ENCODE results near the gene FOXO3. TPM values are rescaled to one million over a fixed set of nuclear protein-coding genes. Genes with fewer than 3 reads are reported as not detected.
A peak's percentile ranks its signal among the peaks of the same experiment; 100 is the strongest.

The FOXO3 gene
- total RNA-seq, 4 donors from 2014 or later = 146 to 200 (median 166) TPM

DNA sequence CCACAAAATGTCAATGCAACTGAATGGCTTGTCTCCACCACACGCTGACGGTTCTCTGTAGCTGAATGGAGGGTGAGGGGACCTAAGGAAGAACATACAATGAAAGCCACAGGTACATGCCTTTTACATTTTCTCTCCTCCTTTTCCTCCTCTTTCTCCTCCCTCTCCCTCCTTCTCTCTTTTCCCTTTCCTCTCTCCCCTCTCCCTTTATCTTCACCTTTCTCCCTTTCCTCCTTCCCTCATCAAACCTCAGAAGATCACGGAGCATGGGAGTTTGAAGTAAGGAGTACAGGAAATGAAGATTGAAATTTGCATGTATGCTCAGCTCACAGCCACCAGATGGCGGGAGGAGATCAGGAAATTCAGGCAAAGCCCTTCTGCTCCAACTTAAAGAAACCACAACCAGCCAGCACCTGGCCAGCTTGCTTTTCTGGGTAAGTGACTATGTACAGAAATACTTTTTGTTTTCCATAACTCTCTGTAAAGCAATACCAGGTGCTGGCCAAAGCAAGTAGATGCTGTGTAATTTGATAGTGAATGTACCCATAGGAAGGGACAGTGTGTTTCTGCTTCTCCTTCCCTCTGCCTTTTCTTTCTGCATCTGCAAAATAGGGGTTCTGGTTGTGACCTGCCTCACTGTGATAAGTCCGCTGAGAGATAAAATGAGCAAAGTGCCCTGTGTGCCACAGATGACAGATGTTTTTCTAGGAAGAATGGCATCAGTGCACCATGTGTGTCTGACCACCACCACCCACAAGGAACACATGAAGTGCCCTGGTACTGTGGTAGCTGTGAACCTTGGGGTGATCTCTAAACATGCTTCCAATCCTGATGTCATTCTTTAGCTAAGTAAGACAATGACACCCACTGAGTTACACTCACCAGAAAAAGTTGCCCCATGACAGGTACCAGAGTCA, 18.6 kb upstream of the FOXO3 start:
- H3K4me3 ChIP-seq = no peak overlapping the region
- H3K36me3 ChIP-seq = no peaks in the 10 kb centered on the region
- H3K4me1 ChIP-seq = peaks cover 0 to 8% (median 2%) of the 10 kb centered on the region in 4 donors
- H3K27me3 ChIP-seq = no peaks in the 10 kb centered on the region
- no peak overlapping the region for H3K27ac ChIP-seq
- TF ChIP-seq POLR2A (IDR thresholded peaks at IDR 0.05) (no peak), EP300 (IDR thresholded peaks at IDR 0.05) (peak in 1 of 2 donors; percentile 48)
- TF ChIP-seq, protein P1, sequence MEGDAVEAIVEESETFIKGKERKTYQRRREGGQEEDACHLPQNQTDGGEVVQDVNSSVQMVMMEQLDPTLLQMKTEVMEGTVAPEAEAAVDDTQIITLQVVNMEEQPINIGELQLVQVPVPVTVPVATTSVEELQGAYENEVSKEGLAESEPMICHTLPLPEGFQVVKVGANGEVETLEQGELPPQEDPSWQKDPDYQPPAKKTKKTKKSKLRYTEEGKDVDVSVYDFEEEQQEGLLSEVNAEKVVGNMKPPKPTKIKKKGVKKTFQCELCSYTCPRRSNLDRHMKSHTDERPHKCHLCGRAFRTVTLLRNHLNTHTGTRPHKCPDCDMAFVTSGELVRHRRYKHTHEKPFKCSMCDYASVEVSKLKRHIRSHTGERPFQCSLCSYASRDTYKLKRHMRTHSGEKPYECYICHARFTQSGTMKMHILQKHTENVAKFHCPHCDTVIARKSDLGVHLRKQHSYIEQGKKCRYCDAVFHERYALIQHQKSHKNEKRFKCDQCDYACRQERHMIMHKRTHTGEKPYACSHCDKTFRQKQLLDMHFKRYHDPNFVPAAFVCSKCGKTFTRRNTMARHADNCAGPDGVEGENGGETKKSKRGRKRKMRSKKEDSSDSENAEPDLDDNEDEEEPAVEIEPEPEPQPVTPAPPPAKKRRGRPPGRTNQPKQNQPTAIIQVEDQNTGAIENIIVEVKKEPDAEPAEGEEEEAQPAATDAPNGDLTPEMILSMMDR (IDR thresholded peaks at IDR 0.05) = peak; percentile 74 to 95 (median 80)
- DNase-seq (ENCODE audit: low spot score in 2 of 2) = peak; percentile 30 to 68
- peaks cover 0 to 10% (median 0%) of the 10 kb centered on the region in 4 donors for H3K9me3 ChIP-seq
- WGBS, 2 donors = 17 to 21% methylated on average over 5 of the region's 5 CpGs

DNA sequence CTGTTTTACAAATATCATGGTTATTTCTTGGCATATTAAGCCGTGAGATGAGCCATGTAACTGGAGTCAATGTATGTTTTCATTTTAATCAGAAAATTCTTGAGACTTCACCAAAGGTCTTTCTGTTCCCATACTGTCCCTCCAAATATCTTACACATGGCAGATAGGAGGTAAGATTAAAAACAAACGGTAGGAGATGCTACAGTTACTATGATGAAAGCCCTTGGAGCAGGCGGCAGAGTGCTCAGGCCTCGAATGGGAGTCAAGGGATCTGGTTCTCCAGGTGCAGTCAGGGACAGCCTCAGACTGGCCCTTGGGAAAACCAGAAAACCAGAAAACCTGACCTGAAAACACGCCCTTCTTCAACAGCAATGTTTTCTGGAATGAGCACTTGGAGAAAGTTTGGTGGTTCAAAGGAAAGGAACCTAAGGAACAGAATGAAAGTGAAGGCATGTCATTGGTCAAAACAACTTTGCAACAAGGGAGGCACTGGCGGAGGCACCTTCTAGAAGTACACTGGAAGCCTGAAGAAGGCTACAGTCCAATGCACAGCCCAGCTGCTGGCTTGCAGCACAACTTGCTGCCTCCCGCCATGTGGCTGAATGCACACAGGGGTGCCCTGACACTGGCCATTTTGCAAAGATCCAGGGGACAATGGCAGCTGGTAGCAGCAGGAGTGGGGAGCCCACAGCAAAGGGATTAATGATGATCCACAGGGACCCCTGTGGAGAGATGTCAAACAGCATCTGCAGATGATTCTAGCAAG, 17.4 kb upstream of the FOXO3 start:
- WGBS, 2 donors = 78 to 84% methylated on average over 7 of the region's 7 CpGs
- no peak for DNase-seq (ENCODE audit: low spot score in 2 of 2)
- TF ChIP-seq POLR2A (IDR thresholded peaks at IDR 0.05) = no peak
- TF ChIP-seq, protein P1 (IDR thresholded peaks at IDR 0.05) = no peak
- no peak for TF ChIP-seq EP300 (IDR thresholded peaks at IDR 0.05)

DNA sequence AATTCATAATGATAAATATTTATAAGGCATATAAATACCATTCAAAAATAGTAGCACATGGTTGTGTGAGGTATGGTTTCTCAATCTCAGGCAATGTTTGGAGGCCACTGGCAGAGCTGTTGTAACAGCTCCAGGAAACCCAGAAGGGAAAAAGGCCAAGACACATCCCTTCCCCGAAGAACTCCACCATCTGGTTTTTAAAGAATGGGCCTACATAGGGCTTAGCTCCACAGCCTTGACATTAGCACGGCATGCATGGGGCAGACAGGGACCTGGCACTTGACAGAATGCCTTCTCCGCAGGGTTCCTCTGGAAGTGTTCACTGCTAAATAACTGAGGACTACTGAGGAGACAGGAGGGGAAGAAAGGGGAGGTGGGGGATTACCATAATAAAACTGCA, 16.1 kb upstream of the FOXO3 start:
- Histone ChIP-seq H3K36me3 (no peaks in the 10 kb centered on the region), H3K4me1 (peaks cover 0 to 9% (median 2%) of the 10 kb centered on the region in 4 donors), H3K4me3 (no peak overlapping the region), H3K27me3 (no peaks in the 10 kb centered on the region), H3K9me3 (peaks cover 0 to 8% (median 0%) of the 10 kb centered on the region in 4 donors), H3K27ac (no peak overlapping the region)
- WGBS, 2 donors = 67 to 69% methylated on average over 3 of the region's 3 CpGs
- DNase-seq (ENCODE audit: low spot score in 2 of 2) = no peak
- no peak for TF ChIP-seq POLR2A (IDR thresholded peaks at IDR 0.05)

More for the DNA sequence above, 17.4 kb upstream of the FOXO3 start:
- H3K4me1 ChIP-seq = peaks cover 0 to 8% (median 2%) of the 10 kb centered on the region in 4 donors
- H3K27ac ChIP-seq = no peak overlapping the region
- H3K4me3 ChIP-seq = no peak overlapping the region
- H3K27me3 ChIP-seq = no peaks in the 10 kb centered on the region
- H3K9me3 ChIP-seq = peaks cover 0 to 10% (median 0%) of the 10 kb centered on the region in 4 donors
- H3K36me3 ChIP-seq = no peaks in the 10 kb centered on the region

DNA sequence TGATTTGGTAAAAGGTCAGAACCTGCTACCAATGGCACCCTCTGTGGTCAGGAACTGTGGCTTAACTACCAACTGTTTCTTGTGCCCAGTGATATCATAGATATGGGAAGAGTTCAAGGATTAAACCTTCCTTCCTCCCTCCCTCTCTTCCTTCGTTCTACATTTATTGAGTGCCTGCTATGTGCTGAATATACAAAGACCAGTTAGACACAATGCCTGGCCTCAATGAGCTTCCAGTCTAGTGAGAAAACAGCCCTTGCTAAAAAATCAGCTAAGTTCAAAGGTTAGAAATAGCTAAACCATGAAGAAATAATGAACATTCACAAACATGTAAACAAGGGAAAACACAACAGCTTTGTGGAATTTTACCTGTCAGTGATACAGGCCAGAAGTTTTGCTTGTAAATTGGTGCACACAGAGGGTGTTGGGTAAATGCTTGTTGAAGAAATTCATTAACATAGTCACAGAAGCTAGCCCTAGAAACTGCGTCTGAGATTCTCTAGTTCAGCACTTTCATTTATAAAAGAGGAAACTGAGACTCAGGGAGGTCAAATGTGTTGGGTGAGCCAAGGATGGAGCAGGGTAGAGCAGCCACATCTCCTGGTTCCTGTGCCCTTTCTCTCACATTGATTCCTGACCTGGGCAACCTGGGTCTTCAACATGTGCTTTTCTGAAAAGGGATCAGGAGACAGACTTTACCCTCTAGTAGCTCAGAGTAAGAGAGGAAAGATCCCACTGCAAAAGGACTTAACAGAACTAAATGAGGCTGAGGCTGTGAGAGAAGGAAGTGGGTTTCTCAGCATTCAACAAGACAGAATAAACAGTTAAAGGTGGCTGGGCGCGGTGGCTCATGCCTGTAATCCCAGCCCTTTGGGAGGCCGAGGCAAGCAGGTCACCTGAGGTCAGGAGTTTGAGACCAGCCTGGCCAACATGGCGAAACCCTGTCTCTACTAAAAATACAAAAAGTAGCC, 14.4 kb upstream of the FOXO3 start:
- H3K4me1 ChIP-seq = peaks cover 0 to 16% (median 2%) of the 10 kb centered on the region in 4 donors
- DNase-seq (ENCODE audit: low spot score in 2 of 2) = no peak
- no peak overlapping the region for H3K27ac ChIP-seq
- H3K9me3 ChIP-seq = no peaks in the 10 kb centered on the region
- H3K27me3 ChIP-seq = no peaks in the 10 kb centered on the region
- no peak overlapping the region for H3K4me3 ChIP-seq
- no peaks in the 10 kb centered on the region for H3K36me3 ChIP-seq
- 73 to 80% methylated on average over 6 of the region's 6 CpGs for WGBS, 2 donors
- TF ChIP-seq POLR2A (IDR thresholded peaks at IDR 0.05) = no peak
- TF ChIP-seq EP300 (IDR thresholded peaks at IDR 0.05) = no peak
- TF ChIP-seq, protein P1 (IDR thresholded peaks at IDR 0.05) = no peak

DNA sequence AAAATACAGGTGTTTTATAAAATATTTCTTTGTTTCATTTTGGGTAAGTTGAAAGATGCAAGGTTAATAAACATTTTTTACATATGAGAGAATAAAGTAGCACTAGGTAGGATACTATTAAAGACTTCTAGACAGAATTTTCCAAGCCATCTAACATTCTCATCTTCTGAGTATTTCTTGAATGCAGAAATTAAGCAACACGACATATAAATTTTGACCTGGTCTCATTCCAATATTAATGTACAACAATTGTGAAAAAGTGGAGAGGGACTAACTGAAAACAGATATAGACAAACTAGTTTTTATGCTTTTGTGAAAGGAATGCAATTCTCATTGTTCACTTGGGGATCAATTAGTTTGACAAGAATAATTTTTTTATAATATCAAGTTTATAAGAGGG, 11.5 kb upstream of the FOXO3 start:
- WGBS, 2 donors = 79 to 81% methylated on average over 1 of the region's 1 CpG
- no peak for DNase-seq (ENCODE audit: low spot score in 2 of 2)
- Histone ChIP-seq H3K4me3 (no peak overlapping the region), H3K27ac (no peak overlapping the region), H3K4me1 (peaks cover 0 to 8% (median 0%) of the 10 kb centered on the region in 4 donors), H3K27me3 (no peaks in the 10 kb centered on the region), H3K9me3 (no peaks in the 10 kb centered on the region), H3K36me3 (no peaks in the 10 kb centered on the region)
- TF ChIP-seq EP300 (IDR thresholded peaks at IDR 0.05) (no peak), POLR2A (IDR thresholded peaks at IDR 0.05) (no peak)
- TF ChIP-seq, protein P1 (IDR thresholded peaks at IDR 0.05) = no peak
